Esophagus muscularis mucosa (tissue), 3 donors: ENCODE measurements around the gene COBL.

Source experiments
- POLR2A ChIP-seq: fragments of 450-650 bp; IDR thresholded peaks from one replicate; pipeline ENCODE4 v1.6.1; 2017; ENCODE audit warnings: antibody characterized with exemption, moderate library complexity, mild to moderate bottlenecking, low read depth
- POLR2AphosphoS5 ChIP-seq, 2 donors: sonication (generic); formaldehyde crosslinking; IDR thresholded peaks; one replicate each; pipeline ENCODE4 v1.6.1; 2017; ENCODE audit warnings: antibody characterized with exemption in 2 of 2
- TF ChIP-seq, protein P1 (sequence below), 3 experiments: fragments of 200-600 bp in 2 of 3; fragments of 450-650 bp in 1 of 3; sonication (generic) in 2 of 3; IDR thresholded peaks; one replicate each; pipeline ENCODE4 v1.5.1; 2017 to 2019; ENCODE audit warnings: antibody characterized with exemption in 3 of 3, mild to moderate bottlenecking in 2 of 3, moderate library complexity in 1 of 3

- TF ChIP-seq POLR2AphosphoS5 (IDR thresholded peaks at IDR 0.05) (no peak), POLR2A (no peak)
- TF ChIP-seq, protein P1, sequence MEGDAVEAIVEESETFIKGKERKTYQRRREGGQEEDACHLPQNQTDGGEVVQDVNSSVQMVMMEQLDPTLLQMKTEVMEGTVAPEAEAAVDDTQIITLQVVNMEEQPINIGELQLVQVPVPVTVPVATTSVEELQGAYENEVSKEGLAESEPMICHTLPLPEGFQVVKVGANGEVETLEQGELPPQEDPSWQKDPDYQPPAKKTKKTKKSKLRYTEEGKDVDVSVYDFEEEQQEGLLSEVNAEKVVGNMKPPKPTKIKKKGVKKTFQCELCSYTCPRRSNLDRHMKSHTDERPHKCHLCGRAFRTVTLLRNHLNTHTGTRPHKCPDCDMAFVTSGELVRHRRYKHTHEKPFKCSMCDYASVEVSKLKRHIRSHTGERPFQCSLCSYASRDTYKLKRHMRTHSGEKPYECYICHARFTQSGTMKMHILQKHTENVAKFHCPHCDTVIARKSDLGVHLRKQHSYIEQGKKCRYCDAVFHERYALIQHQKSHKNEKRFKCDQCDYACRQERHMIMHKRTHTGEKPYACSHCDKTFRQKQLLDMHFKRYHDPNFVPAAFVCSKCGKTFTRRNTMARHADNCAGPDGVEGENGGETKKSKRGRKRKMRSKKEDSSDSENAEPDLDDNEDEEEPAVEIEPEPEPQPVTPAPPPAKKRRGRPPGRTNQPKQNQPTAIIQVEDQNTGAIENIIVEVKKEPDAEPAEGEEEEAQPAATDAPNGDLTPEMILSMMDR (IDR thresholded peaks at IDR 0.05) = no peak
Observed at GRCh38 chr7:51243631-51244030, 73.0 kb downstream of the COBL start.
